ENCODE results near the gene TP73.
A peak's percentile ranks its signal among the peaks of the same experiment; 100 is the strongest.
"Not testable (repeated sequence)": the region's sequence is repeated elsewhere in the genome, so short reads cannot be mapped to it uniquely, and the experiment has no call there.

The TP73 gene

DNA sequence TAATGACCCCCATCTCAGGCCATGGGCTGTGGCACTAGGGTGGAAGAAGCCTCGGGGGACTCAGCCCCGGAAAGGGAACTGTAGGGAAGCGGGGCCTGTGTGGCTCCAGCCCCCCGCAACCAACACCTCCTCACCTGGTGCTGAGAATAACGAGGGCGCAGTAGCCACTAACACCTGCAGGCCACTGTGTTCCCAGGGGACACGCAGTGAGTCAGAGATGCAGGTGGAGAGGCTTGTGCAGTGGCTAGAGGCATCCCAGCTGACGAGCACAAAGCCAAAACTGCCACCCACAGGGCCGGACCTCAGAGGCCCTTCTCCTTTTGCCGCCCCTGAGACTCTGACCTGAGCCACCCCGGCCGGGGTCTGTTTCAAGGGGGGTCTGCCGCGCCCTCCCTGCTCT lies 66.4 kb downstream of the TP73 start:
- peaks cover 13% of the 10 kb centered on the region for H3K27me3 Mint-ChIP-seq

DNA sequence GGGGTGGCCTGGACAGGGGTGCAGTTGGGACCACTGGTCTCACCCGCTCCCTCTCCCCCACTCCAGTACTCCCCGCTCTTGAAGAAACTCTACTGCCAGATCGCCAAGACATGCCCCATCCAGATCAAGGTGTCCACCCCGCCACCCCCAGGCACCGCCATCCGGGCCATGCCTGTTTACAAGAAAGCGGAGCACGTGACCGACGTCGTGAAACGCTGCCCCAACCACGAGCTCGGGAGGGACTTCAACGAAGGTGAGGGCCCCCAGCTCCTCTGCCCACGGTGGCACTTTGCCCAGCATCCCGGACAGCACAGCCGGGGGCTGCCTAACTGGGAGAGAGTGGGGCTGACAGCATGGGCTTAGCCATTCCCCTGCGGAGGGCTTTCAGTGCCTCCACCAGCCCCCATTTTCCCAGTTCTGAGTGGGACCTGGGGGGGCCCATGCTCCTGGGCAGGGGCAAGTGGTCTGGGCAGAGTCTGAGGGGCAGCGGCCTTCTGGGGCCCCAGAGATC lies 69.7 kb downstream of the TP73 start:
- H3K27ac Mint-ChIP-seq: no peak overlapping the region

More for the DNA sequence above, 66.4 kb downstream of the TP73 start:
- DNase-seq (no peak), ATAC-seq (no peak)
- no peaks in the 10 kb centered on the region for H3K9me3 Mint-ChIP-seq
- H3K27ac Mint-ChIP-seq: no peak overlapping the region
- no peak overlapping the region for H3K4me3 Mint-ChIP-seq
- H3K4me1 Mint-ChIP-seq: peaks cover 5% of the 10 kb centered on the region

DNA sequence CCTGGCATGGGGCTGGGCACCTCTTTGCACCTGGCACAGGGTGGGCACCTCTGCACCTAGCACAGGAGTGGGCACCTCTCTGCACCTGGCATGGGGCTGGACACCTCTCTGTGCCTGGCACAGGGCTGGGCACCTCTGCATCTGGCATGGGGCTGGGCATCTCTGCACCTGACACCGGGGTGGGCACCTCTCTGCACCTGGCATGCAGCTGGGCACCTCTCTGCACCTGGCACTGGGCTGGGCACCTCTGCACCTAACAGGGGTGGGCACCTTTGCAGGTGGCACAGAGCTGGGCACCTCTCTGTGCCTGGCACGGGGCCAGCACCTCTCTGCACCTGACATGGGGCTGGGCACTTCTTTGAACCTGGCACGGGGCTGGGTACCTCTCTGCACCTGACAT lies 70.5 kb downstream of the TP73 start:
- H3K4me3 Mint-ChIP-seq: no peak overlapping the region
- ATAC-seq: no peak
- no peak overlapping the region for H3K27ac Mint-ChIP-seq
- peaks cover 11% of the 10 kb centered on the region for H3K4me1 Mint-ChIP-seq
- peaks cover 8% of the 10 kb centered on the region for H3K27me3 Mint-ChIP-seq
- no peak for DNase-seq
- no peaks in the 10 kb centered on the region for H3K9me3 Mint-ChIP-seq

More for the DNA sequence above, 69.7 kb downstream of the TP73 start:
- ATAC-seq (no peak), DNase-seq (no peak)
- Mint-ChIP-seq H3K4me3 (no peak overlapping the region), H3K27me3 (peaks cover 7% of the 10 kb centered on the region), H3K4me1 (peaks cover 11% of the 10 kb centered on the region), H3K9me3 (no peaks in the 10 kb centered on the region)

DNA sequence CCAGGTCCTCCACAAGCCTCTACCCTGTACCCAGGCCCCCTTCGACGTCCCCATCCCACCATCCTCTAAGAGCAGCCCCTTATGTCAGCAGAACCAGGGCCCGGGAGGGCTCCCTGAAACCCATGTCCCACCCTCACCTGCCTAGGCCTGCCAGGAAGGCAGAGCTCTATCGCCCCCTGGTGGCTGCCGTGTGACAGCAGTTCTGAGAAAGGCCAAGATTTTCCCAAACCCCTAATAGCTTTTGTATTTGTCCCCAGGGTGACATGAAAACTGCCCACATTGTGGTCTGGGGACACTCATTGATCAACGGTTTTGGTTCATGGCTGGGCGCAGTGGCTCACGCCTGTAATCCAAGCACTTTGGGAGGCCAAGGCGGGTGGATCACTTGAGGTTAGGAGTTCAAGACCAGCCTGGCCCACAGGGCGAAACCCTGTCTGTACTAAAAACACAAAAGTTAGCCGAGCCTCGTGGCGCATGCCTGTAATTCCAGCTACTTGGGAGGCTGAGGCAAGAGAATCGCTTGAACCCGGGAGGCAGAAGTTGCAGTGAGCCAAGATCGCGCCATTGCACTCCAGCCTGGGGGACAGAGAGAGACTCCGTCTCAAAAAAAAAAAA lies 72.2 kb downstream of the TP73 start:
- H3K4me3 Mint-ChIP-seq, H3K9me3 Mint-ChIP-seq, H3K27ac Mint-ChIP-seq: not testable (repeated sequence)
- Mint-ChIP-seq H3K4me1 (peaks cover 11% of the 10 kb centered on the region), H3K27me3 (peaks cover 20% of the 10 kb centered on the region)
- peak; percentile 45 for ATAC-seq
- peak; percentile 68 to 72 for DNase-seq

DNA sequence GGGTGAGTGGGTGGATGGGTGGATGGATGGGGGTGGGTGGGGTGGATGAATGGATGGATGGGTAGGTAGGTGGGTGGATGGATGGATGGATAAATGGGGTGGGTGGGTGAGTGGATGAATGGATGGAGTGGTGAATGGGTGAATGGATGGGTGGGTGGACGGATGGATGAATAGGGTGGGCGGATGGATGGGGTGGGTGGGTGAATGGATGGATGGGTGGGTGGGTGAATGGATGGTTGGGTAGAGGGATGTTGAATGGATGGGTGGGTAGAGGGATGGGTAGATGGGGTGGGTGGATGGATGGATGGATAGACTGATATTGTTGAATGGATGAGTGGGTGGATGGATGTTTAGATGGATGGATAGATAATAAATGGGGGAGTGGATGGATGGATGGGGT lies 73.0 kb downstream of the TP73 start:
- Mint-ChIP-seq H3K4me1 (peaks cover 10% of the 10 kb centered on the region), H3K27me3 (peaks cover 23% of the 10 kb centered on the region), H3K27ac (no peak overlapping the region), H3K4me3 (no peak overlapping the region), H3K9me3 (no peaks in the 10 kb centered on the region)
- ATAC-seq: no peak
- no peak for DNase-seq

DNA sequence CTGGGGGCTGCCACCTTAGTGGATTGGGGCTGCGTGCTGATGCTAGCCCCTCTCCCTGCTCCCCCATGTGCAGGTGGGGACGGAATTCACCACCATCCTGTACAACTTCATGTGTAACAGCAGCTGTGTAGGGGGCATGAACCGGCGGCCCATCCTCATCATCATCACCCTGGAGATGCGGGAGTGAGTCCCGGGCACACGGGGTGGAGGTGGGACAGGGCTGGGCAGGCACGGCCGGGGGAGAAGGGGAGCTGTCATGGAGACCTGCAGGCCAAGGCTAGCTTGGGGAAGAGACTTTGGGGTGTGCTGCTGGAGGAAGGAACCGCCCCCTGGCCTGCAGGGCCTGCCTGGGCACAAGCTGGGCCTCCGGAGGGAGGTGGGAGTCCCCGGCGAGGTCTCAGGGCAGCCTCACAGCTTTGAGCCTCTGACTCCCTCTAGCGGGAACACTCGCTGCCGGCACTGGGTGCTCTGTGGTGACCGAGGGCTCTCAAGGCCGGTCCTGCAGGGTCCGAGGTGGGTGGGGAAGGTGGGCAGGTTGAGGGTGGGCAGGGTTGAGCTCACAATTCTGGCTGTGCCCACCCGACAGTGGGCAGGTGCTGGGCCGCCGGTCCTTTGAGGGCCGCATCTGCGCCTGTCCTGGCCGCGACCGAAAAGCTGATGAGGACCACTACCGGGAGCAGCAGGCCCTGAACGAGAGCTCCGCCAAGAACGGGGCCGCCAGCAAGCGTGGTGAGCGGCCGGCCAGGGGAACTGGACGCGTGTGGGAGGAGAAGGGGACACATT lies 74.9 kb downstream of the TP73 start:
- no peaks in the 10 kb centered on the region for H3K9me3 Mint-ChIP-seq
- peaks cover 5% of the 10 kb centered on the region for H3K4me1 Mint-ChIP-seq
- no peak overlapping the region for H3K4me3 Mint-ChIP-seq
- H3K27ac Mint-ChIP-seq: no peak overlapping the region
- ATAC-seq (peak; percentile 52), DNase-seq (peak; percentile 19 to 32)
- peaks cover 35% of the 10 kb centered on the region for H3K27me3 Mint-ChIP-seq

DNA sequence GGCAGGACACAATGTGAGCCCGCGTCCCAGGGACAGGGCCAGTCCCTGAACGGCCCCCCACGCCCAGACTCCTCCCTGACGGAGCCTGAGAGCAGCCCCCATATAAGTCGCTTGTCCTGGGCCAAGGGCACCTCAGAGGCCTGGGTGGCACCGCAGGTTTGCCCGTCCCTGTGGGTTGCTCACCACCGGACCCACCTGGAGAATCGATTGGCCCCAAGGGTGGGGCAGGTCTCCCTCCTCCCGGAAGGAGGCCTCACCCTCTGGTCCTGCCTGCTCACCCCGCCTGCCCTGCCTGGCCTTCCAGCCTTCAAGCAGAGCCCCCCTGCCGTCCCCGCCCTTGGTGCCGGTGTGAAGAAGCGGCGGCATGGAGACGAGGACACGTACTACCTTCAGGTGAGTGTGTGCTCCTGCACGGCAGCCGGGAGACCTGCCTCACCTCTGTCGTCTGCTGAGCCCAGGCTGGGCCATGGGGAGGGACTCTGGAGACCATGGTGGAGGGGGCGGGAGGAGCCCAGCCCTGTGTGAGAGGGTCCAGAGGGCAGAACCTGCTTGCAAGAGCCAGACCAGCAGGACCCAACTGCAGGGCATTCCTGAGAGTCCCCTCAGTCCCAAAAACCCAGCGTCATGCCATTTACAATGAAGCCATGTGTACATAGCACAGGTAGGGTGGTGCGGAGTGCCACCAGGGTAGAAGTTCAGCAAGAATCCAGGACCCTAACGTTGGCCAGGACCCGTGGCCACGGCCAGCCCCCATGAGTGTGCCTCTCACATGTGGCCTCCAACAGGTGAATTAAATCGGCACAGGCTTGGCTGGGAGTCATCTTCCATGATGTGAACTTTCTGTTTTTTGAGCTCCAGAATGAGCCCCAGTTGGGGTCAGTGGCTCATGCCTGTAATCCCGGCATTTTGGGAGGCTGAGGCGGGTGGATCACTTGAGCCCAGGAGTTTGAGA lies 75.8 kb downstream of the TP73 start:
- Mint-ChIP-seq H3K27ac (no peak overlapping the region), H3K4me1 (peaks cover 5% of the 10 kb centered on the region), H3K9me3 (no peaks in the 10 kb centered on the region), H3K4me3 (no peak overlapping the region), H3K27me3 (peaks cover 35% of the 10 kb centered on the region)
- DNase-seq (no peak), ATAC-seq (no peak)

DNA sequence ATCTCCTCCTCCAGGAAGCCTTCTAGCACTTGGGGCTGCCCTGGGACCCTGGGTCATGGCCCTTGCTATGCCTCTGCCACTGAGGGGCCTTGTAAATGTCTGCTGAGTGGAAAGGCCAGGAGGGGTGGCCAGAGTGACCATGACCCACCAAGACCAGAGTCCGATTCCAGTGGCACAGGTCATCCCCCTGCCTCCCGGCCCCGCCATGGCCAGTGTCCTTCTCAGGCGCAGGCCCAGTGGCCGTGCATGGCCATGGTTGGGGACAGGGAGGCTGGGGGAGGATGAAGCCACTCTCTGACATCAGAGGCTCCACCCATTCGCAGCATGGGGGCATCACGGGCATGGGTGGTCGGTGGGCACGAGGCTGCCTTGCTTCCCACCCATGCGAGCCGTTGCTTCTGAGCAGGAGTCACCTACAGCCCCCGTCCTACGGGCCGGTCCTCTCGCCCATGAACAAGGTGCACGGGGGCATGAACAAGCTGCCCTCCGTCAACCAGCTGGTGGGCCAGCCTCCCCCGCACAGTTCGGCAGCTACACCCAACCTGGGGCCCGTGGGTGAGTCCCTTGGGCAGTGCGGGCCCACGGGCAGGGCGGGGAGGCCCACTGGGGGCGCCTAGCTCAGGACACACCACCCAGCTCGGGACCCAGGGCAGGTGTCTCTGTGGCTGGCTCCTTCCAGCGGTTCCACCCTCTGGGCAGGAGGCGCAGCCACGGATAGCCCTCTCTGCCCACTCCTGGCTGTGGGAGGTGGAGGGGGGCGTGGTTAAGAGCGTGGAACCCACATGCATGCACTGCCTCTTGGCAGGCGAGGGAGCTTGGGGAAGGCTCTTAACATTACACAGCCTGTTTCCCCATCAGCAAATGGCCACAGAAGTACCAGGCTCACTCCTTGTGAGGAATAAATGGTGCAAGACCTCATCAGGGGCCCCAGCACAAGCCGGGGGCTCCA lies 77.6 kb downstream of the TP73 start:
- Mint-ChIP-seq H3K27ac (peak overlapping the region in 1 of 2 donors; percentile 42), H3K27me3 (peaks cover 35% of the 10 kb centered on the region), H3K9me3 (no peaks in the 10 kb centered on the region), H3K4me3 (no peak overlapping the region), H3K4me1 (no peaks in the 10 kb centered on the region)
- DNase-seq (no peak), ATAC-seq (peak; percentile 37)

DNA sequence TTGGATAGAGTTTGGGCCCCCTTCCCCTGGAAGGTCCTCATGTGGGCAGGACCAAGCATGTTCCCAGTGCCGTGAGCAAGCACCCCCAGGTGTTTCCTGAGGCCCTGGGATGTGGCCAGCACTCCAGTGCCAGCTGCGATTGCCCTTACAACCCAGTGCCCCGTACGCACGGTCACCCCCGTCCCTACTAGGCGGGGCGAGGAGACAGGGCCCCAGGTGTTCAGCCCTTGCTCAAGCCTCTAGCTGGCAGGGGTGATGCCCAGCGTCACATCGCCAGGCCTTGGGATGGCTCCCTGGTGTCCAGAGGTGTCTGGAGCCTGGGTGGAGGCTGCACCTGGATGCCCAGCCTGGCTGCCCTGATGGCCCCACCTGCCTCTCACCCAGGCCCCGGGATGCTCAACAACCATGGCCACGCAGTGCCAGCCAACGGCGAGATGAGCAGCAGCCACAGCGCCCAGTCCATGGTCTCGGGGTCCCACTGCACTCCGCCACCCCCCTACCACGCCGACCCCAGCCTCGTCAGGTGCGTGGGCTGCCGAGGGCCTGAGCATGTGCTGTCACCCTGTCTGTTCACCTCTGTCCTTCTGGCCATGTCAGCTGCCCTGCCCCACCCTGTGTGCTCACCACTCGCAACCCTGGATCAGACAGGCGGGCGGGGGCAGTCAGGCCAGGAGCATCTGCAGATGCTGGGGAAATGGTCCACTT lies 78.4 kb downstream of the TP73 start:
- H3K4me1 Mint-ChIP-seq: no peaks in the 10 kb centered on the region
- H3K4me3 Mint-ChIP-seq: no peak overlapping the region
- H3K9me3 Mint-ChIP-seq: no peaks in the 10 kb centered on the region
- H3K27me3 Mint-ChIP-seq: peaks cover 35% of the 10 kb centered on the region
- DNase-seq: no peak
- peak overlapping the region in 1 of 2 donors; percentile 88 for H3K27ac Mint-ChIP-seq
- ATAC-seq: no peak

DNA sequence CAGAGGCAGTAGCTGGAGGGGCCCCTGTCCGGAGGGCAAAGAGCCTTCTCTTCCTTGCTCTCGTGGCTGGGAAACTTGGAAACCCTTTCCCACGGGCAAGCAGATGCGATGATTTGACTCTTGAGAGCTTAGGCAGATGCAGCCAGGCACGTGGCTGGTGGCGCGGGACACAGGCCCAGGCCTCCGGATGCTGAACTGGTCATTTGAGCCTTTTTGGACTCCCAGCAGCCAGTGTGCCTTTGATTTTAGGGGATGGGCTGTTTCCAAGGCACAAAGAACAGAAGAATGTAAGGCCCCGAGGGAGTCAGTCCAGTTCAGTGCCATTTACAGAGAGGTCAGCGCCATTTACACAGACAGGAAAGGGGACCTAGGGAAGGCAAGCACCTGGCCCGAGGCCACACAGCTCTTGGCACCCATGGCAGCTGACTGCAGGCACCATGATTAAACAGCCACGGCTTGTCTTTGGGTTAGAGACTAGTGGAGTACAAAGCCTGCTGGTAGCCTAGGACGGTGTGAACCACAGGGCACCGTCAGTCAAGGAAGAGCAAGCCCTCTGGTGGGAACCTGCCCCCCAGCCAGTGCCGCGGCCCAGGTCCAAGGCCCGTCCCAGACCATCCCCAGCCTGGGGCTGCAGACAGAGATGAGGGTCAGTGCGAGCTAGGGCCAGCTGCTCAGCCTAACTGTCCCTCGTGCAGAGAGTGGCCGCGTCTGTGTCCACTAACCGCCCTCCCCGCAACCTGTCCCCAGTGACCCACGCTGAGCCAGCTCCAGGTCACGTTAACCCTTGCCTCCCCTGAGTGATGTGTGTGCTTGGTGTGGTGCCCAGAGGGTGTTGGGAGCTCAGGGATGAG lies 79.5 kb downstream of the TP73 start:
- DNase-seq: no peak
- no peak for ATAC-seq
- Mint-ChIP-seq H3K4me1 (no peaks in the 10 kb centered on the region), H3K27ac (no peak overlapping the region), H3K4me3 (no peak overlapping the region), H3K9me3 (no peaks in the 10 kb centered on the region), H3K27me3 (peaks cover 30% of the 10 kb centered on the region)

DNA sequence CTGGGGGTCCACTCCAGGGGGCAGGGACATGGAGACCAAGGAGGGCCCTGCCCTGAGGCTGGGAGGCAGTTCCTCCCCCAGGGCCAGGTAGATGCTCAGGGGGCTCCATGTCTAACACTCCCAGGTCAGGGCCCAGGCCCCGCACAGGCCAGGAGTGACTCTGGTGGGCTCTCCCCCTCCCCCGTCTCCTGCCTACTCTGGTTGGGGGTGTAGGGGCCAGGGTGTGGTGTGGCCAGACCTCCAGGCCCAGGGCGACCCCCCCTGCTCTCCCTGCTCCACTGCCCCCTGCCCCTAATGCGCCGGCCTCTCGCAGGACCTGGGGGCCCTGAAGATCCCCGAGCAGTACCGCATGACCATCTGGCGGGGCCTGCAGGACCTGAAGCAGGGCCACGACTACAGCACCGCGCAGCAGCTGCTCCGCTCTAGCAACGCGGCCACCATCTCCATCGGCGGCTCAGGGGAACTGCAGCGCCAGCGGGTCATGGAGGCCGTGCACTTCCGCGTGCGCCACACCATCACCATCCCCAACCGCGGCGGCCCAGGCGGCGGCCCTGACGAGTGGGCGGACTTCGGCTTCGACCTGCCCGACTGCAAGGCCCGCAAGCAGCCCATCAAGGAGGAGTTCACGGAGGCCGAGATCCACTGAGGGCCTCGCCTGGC lies 80.2 kb downstream of the TP73 start:
- no peaks in the 10 kb centered on the region for H3K4me1 Mint-ChIP-seq
- H3K27ac Mint-ChIP-seq: no peak overlapping the region
- ATAC-seq (peak; percentile 11), DNase-seq (no peak)
- H3K9me3 Mint-ChIP-seq: no peaks in the 10 kb centered on the region
- no peak overlapping the region for H3K4me3 Mint-ChIP-seq
- H3K27me3 Mint-ChIP-seq: peaks cover 27% of the 10 kb centered on the region

DNA sequence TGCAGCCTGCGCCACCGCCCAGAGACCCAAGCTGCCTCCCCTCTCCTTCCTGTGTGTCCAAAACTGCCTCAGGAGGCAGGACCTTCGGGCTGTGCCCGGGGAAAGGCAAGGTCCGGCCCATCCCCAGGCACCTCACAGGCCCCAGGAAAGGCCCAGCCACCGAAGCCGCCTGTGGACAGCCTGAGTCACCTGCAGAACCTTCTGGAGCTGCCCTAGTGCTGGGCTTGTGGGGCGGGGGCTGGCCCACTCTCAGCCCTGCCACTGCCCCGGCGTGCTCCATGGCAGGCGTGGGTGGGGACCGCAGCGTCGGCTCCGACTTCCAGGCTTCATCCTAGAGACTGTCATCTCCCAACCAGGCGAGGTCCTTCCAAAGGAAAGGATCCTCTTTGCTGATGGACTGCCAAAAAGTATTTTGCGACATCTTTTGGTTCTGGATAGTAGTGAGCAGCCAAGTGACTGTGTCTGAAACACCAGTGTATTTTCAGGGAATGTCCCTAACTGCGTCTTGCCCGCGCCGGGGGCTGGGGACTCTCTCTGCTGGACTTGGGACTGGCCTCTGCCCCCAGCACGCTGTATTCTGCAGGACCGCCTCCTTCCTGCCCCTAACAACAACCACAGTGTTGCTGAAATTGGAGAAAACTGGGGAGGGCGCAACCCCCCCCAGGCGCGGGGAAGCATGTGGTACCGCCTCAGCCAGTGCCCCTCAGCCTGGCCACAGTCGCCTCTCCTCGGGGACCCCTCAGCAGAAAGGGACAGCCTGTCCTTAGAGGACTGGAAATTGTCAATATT lies 81.0 kb downstream of the TP73 start:
- ATAC-seq: no peak
- DNase-seq: no peak
- H3K27me3 Mint-ChIP-seq: peaks cover 27% of the 10 kb centered on the region
- no peak overlapping the region for H3K4me3 Mint-ChIP-seq
- H3K27ac Mint-ChIP-seq: no peak overlapping the region
- H3K9me3 Mint-ChIP-seq: no peaks in the 10 kb centered on the region
- H3K4me1 Mint-ChIP-seq: no peaks in the 10 kb centered on the region
